ENCODE results near the gene KDM2A.
A peak's percentile ranks its signal among the peaks of the same experiment; 100 is the strongest.
"Not testable (repeated sequence)": the region's sequence is repeated elsewhere in the genome, so short reads cannot be mapped to it uniquely, and the experiment has no call there.

Gene KDM2A

DNA sequence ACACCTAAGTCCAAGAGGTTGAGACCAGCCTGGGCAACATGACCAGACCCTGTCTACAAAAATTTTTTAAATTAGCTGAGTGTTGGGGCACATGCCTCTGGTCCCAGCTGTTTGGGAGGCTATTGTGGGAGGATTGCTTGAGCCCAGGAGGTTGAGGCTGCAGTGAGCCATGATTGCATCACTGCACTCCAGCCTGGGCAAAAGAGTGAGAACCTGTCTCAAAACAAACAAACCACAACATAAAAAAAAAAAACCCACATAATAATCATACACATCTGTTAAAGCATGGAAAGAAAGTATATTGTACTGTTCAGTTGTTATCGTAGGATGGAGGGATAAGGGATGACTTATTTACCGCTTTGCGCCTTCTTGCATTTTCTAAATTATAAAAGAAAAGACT is 111.3 kb downstream of the KDM2A start:
- in situ Hi-C loops (cut with HindIII; ENCODE audit: low sequenced_read_pairs) = no loop called here
- TF ChIP-seq, protein P1, sequence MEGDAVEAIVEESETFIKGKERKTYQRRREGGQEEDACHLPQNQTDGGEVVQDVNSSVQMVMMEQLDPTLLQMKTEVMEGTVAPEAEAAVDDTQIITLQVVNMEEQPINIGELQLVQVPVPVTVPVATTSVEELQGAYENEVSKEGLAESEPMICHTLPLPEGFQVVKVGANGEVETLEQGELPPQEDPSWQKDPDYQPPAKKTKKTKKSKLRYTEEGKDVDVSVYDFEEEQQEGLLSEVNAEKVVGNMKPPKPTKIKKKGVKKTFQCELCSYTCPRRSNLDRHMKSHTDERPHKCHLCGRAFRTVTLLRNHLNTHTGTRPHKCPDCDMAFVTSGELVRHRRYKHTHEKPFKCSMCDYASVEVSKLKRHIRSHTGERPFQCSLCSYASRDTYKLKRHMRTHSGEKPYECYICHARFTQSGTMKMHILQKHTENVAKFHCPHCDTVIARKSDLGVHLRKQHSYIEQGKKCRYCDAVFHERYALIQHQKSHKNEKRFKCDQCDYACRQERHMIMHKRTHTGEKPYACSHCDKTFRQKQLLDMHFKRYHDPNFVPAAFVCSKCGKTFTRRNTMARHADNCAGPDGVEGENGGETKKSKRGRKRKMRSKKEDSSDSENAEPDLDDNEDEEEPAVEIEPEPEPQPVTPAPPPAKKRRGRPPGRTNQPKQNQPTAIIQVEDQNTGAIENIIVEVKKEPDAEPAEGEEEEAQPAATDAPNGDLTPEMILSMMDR (IDR thresholded peaks at IDR 0.05; ENCODE audit: low read depth, low read length) = no peak
- no peak overlapping the region for H3K4me3 ChIP-seq (ENCODE audit: low read depth, low read length)
- peak; percentile 28 for DNase-seq (ENCODE audit: low read depth, low spot score)

DNA sequence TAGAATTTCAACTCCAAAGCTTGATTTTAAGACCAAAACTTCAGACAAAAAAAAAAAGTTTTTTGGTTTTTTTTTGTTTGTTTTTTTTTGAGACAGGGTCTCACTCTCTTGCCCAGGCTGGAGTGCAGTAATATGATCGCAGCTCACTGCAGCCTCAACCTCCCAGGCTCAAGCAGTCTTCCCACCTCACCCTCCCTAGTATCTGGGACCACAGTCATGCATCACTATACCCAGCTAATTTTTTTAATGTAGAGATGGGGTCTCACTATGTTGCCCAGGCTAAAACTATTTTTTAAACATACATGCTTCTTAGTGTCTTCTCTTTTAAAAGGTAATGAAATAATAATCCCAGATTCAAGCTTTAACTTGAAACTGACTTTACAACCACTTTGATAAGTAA is 111.8 kb downstream of the KDM2A start:
- no peak for DNase-seq (ENCODE audit: low read depth, low spot score)
- TF ChIP-seq, protein P1 (IDR thresholded peaks at IDR 0.05; ENCODE audit: low read depth, low read length) = no peak
- no peak overlapping the region for H3K4me3 ChIP-seq (ENCODE audit: low read depth, low read length)
- in situ Hi-C loops (cut with HindIII; ENCODE audit: low sequenced_read_pairs) = no loop called here

DNA sequence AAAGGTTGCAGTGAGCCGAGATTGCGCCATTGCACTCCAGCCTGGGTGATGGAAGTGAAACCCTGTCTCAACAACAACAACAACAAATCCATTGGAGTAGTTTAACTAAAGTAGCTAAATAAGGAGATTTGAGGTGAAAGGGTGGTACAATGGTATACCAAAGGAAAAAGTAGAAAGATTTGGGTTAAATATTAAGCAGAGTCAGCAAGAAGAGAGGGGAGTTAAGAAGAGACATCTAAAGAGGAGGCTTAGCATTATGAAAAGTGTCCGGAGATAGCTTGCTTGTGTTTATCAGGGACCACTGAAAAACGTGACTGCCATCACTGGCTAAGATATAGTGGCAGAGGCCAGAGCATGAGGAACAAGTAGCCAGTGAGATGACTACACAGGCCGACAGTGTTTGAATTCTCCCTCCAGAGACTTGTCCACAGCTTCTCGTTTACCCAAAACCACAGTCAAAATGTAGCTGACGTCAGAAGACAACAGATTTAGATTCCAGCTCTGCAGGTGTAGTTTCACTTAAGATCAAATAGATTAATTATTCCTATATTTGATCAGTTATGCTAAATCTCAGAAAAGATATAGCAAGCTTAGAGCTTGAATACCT is 114.6 kb downstream of the KDM2A start:
- no peak overlapping the region for H3K4me3 ChIP-seq (ENCODE audit: low read depth, low read length)
- TF ChIP-seq, protein P1 (IDR thresholded peaks at IDR 0.05; ENCODE audit: low read depth, low read length) = no peak
- no peak for DNase-seq (ENCODE audit: low read depth, low spot score)
- in situ Hi-C loops (cut with HindIII; ENCODE audit: low sequenced_read_pairs) = no loop called here

DNA sequence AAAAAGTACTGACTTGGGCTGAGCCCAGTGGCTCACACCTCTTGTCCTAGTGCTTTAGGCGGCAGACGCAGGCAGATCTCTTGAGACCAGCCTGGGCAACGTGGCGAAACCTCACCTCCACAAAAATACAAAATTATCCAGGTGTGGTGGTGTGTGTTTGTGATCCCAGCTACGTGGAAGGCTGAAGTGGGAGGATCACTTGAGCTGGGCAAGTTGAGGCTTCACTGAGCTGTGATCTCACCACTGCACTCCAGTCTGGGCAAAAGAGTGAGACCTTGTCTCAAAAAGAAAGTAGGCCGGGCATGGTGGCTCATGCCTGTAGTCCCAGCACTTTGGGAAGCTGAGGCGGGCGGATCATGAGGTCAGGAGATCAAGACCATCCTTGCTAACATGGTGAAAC is 115.5 kb downstream of the KDM2A start:
- H3K4me3 ChIP-seq (ENCODE audit: low read depth, low read length); DNase-seq (ENCODE audit: low read depth, low spot score); in situ Hi-C loops (cut with HindIII; ENCODE audit: low sequenced_read_pairs): not testable (repeated sequence)

DNA sequence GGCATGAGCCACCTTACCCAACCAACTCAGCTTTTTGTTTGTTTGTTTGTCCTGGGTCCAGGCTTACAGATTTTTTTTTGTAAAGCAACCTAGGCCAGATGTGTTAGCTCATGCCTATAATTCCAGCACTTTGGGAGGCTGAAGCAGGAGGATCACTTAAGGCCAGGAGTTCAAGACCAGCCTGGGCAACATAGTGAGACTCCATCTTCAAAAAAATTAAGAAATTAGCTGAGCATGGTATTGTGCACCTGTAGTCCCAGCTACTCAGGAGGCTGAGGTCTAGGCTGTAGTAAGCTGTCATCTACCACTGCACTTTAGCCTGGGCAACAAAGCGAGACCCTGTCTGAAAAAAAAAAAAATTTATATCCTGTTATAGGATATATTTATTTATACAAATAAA is 118.5 kb downstream of the KDM2A start:
- DNase-seq (ENCODE audit: low read depth, low spot score) = no peak
- no peak overlapping the region for H3K4me3 ChIP-seq (ENCODE audit: low read depth, low read length)
- in situ Hi-C loops (cut with HindIII; ENCODE audit: low sequenced_read_pairs) = no loop called here
- TF ChIP-seq, protein P1 (IDR thresholded peaks at IDR 0.05; ENCODE audit: low read depth, low read length) = no peak

DNA sequence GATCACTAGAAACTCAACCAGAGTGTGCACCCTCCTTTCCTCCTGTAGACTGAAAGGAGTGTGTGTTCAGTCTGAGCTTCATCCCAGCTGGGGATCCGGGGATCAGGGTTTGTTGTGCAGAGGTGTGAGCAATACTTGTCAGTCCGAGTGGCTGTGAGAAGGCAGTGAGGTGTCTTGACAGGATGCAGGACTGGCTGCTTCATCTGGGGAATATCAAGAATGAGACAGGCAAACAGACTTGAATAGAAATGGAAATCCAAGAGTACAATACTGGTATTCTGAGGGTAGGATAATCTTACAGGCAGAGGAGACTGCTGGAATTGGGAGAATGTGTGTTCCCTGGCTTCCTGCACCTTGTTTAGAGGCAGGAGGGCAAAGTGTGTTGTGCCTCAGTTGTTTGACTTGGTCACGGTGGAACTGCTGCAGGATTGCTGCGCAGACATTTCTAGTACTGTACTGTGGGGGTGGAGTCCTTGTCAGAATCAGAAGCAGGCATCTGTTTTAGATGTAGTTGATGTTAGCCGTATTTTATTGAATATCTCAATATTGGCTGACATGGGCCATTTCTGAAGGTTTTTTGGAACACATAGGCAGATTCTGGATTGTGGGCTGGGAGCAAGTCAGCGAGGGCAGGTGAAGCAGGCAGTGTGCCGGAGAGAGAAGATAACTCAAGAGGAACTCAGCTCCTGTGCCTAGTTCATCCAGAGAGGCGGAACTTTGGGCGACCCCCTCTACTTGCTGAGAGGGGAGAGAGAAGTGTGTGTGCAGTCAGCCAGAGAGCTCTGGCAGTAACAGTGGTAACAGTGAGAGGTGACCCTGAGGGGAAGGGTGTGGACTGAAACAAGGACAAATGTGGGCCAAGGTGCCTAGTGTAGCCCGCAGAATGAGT is 120.1 kb downstream of the KDM2A start:
- TF ChIP-seq, protein P1 (IDR thresholded peaks at IDR 0.05; ENCODE audit: low read depth, low read length) = no peak
- in situ Hi-C loops (cut with HindIII; ENCODE audit: low sequenced_read_pairs) = no loop called here
- H3K4me3 ChIP-seq (ENCODE audit: low read depth, low read length) = peak overlapping the region; percentile 20
- no peak for DNase-seq (ENCODE audit: low read depth, low spot score)
